Mucosa of descending colon (tissue), 3 donors: ENCODE data around the gene INSYN2A. TPM values are rescaled to one million over a fixed set of nuclear protein-coding genes. Genes with fewer than 3 reads are reported as not detected.

Experiments
- ATAC-seq: fragments of 200-7000 bp; cut with Tn5 transposase; one replicate; pipeline ENCODE4 v1.9.1; 2020; ENCODE audit warnings: mild to moderate bottlenecking, moderate library complexity
- DNase-seq, 3 donors: peaks; one replicate each; pipeline ENCODE4 v3.0.0-alpha.2; 2020
- H3K36me3 ChIP-seq: fragments of 200-600 bp; one replicate; pipeline ENCODE4 v1.8.0; 2021; ENCODE audit warnings: low read depth, mild to moderate bottlenecking
- H3K4me1 ChIP-seq: fragments of 200-600 bp; one replicate; pipeline ENCODE4 v1.8.0; 2021; ENCODE audit warnings: low read depth, mild to moderate bottlenecking
- H3K4me3 ChIP-seq: fragments of 200-600 bp; one replicate; pipeline ENCODE4 v1.8.0; 2021; ENCODE audit warnings: mild to moderate bottlenecking
- H3K9me3 ChIP-seq: fragments of 200-600 bp; one replicate; pipeline ENCODE4 v1.8.0; 2021; ENCODE audit warnings: mild to moderate bottlenecking
- intact Hi-C, 2 donors: fragments of 100-400 bp; cut with DNase I in 1 of 2; cut with micrococcal nuclease in 1 of 2; formaldehyde crosslinking; loops; one replicate each; pipeline versions ENCODE4 v1.11.0 to v1.11.1; 2022; cut with DNase I, micrococcal nuclease
- total RNA-seq, 3 donors: library from RNA; stranded (reverse); fragmentation: NEBNext Ultra II Directional in 2 of 3; extraction: Animal tissue kit (Norgen Biotek cat#: 25700) in 2 of 3; gene quantifications; one replicate each; pipeline versions ENCODE4 v1.2.1 to v1.2.4, GENCODE V29; 2021 to 2023
- TF ChIP-seq, protein P1 (sequence below): fragments of 200-600 bp; IDR thresholded peaks from one replicate; pipeline ENCODE4 v1.8.0; 2022; ENCODE audit warnings: antibody characterized with exemption, mild to moderate bottlenecking
- donor health status: DM: no; HTN: no; CAD: no; lungs with moderate emphysema.
- donor health status: DM: no; HTN: no; CAD: no.
- donor health status: DM: no; HTN: yes; CAD: no.

The INSYN2A gene
- total RNA-seq, 3 donors from 2014 or later = 0.51 TPM; not detected in 2

- Histone ChIP-seq H3K4me3 (no peak overlapping the region), H3K9me3 (no peaks in the 10 kb centered on the region), H3K36me3 (no peaks in the 10 kb centered on the region), H3K4me1 (no peaks in the 10 kb centered on the region)
- TF ChIP-seq, protein P1, sequence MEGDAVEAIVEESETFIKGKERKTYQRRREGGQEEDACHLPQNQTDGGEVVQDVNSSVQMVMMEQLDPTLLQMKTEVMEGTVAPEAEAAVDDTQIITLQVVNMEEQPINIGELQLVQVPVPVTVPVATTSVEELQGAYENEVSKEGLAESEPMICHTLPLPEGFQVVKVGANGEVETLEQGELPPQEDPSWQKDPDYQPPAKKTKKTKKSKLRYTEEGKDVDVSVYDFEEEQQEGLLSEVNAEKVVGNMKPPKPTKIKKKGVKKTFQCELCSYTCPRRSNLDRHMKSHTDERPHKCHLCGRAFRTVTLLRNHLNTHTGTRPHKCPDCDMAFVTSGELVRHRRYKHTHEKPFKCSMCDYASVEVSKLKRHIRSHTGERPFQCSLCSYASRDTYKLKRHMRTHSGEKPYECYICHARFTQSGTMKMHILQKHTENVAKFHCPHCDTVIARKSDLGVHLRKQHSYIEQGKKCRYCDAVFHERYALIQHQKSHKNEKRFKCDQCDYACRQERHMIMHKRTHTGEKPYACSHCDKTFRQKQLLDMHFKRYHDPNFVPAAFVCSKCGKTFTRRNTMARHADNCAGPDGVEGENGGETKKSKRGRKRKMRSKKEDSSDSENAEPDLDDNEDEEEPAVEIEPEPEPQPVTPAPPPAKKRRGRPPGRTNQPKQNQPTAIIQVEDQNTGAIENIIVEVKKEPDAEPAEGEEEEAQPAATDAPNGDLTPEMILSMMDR = no peak
- intact Hi-C loops = no loop called here
- no peak for ATAC-seq
- no peak for DNase-seq
Measured at GRCh38 chr10:127146661-127147060, 49.7 kb downstream of the INSYN2A start.
